Gastroesophageal sphincter (tissue), 4 donors: ENCODE measurements around the gene KXD1. TPM values are rescaled to one million over a fixed set of nuclear protein-coding genes. Genes with fewer than 3 reads are reported as not detected.

Experiments used
- ATAC-seq: fragments of 150-250 bp; one replicate; pipeline ENCODE4 v1.9.1; 2016; ENCODE audit warnings: mild to moderate bottlenecking, moderate library complexity
- H3K27ac ChIP-seq, 4 donors: fragments of 200-600 bp; sonication (generic) in 3 of 4; 1 replicate in 3 of 4; 2 replicates in 1 of 4; pipeline ENCODE4 v1.5.1; 2016 to 2019
- H3K27me3 ChIP-seq: fragments of 200-600 bp; sonication (generic); one replicate; pipeline ENCODE4 v1.5.1; 2019
- H3K36me3 ChIP-seq, 2 donors: fragments of 200-600 bp; sonication (generic); one replicate each; pipeline ENCODE4 v1.5.1; 2019; ENCODE audit warnings: control low read depth in 1 of 2
- H3K4me1 ChIP-seq, 3 donors: fragments of 200-600 bp; sonication (generic); 1 replicate in 2 of 3; 2 replicates in 1 of 3; pipeline ENCODE4 v1.5.1; 2016 to 2019; ENCODE audit warnings: control low read depth in 2 of 3
- H3K4me3 ChIP-seq, 2 donors: fragments of 200-600 bp; sonication (generic); one replicate each; pipeline ENCODE4 v1.5.1; 2019; ENCODE audit warnings: mild to moderate bottlenecking in 1 of 2, moderate library complexity in 1 of 2
- H3K9me3 ChIP-seq, 3 donors: fragments of 200-600 bp; sonication (generic); one replicate each; pipeline ENCODE4 v1.5.1; 2017 to 2019; ENCODE audit warnings: control low read depth in 2 of 3
- EP300 ChIP-seq: sonication (generic); formaldehyde crosslinking; IDR thresholded peaks from one replicate; pipeline ENCODE4 v1.6.1; 2017; ENCODE audit warnings: antibody characterized with exemption, mild to moderate bottlenecking
- POLR2A ChIP-seq, 2 donors: fragments of 450-650 bp; IDR thresholded peaks; one replicate each; pipeline ENCODE4 v1.6.1; 2017; ENCODE audit warnings: antibody characterized with exemption in 2 of 2, mild to moderate bottlenecking in 2 of 2, moderate library complexity in 1 of 2
- POLR2AphosphoS5 ChIP-seq: sonication (generic); formaldehyde crosslinking; IDR thresholded peaks from one replicate; pipeline ENCODE4 v1.6.1; 2017; ENCODE audit warnings: antibody characterized with exemption
- WGBS, 2 donors: methylation state at CpG; one replicate each; pipeline ENCODE4 v1.1.5; 2018; ENCODE audit warnings: low coverage in 1 of 2; 5-methylcytosine and 5-hydroxymethylcytosine counted together
- total RNA-seq, 4 donors: library from RNA; depleted of rRNA; stranded (reverse); fragments of >200 nt; gene quantifications; one replicate each; pipeline ENCODE4 v1.1.0, GENCODE V29; 2016
- TF ChIP-seq, protein P1 (sequence below), 4 experiments: fragments of 200-600 bp in 2 of 4; fragments of 450-650 bp in 2 of 4; sonication (generic) in 1 of 4; IDR thresholded peaks; one replicate each; pipeline ENCODE4 v1.5.1; 2017 to 2019; ENCODE audit warnings: antibody characterized with exemption in 4 of 4, mild to moderate bottlenecking in 2 of 4, moderate library complexity in 2 of 4

KXD1 gene, protein sequence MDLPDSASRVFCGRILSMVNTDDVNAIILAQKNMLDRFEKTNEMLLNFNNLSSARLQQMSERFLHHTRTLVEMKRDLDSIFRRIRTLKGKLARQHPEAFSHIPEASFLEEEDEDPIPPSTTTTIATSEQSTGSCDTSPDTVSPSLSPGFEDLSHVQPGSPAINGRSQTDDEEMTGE
- total RNA-seq: 100 to 1,000 TPM; 130 to 137 (median 135) TPM

DNA sequence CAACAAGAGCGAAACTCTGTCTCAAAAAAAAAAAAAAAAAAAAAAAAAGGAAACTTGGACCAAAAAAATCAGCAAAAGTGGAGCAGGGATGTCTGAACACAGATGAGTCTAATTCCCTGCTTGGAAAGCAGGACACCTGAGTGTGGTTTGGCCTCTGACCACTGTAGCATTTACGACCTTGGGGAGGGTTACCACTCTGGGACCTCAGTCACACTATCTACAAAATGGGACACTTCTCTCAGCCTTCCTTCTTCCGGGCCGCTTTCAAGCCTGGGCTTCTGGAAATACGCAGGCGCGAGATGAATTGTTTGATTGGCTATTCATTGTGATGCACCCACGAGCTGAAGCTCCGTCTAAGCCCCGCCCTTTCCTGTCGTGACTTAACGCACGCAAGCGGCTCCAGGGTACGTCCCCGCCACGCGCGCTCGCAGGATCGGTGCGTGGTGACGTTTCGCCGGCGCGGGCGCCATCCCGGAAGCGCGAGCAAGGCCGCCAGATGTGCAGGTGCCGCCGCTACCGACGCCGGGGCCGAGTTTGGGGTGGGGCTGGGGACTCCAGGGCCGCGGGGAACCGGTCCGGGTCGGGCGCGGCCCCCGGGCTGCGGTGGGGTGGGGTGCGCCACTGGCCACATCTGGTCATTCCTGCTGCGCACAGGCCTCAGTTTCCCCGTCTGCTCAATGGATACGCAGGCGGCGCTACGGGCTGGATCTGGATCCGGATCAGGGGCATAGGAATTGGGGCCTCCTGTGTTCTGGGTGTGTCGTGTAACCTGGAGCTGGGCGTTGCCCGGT, at the start of gene KXD1:
TSS of gene KXD1 (plus strand) at position 460 of the 791 bp plus-strand sequence. CDS start 4,187 bp downstream, outside the sequence.
- Histone ChIP-seq H3K36me3 (peaks cover 0 to 11% of the 10 kb centered on the region in 2 donors), H3K27ac (peak within 1 kb of the TSS; percentile 96 to 100 (median 98)), H3K9me3 (no peaks in the 10 kb centered on the region), H3K27me3 (no peaks in the 10 kb centered on the region), H3K4me3 (peak within 1 kb of the TSS; percentile 85 to 97), H3K4me1 (peaks cover 0 to 41% (median 9%) of the 10 kb centered on the region in 3 donors)
- WGBS, 2 donors: 0% methylated on average over 1 to 6 of the region's 58 CpGs
- ATAC-seq: peak; percentile 99
- peak; percentile 98 for TF ChIP-seq POLR2AphosphoS5
- TF ChIP-seq EP300: no peak
- peak; percentile 78 to 80 for TF ChIP-seq POLR2A (IDR thresholded peaks at IDR 0.05)
- TF ChIP-seq, protein P1, sequence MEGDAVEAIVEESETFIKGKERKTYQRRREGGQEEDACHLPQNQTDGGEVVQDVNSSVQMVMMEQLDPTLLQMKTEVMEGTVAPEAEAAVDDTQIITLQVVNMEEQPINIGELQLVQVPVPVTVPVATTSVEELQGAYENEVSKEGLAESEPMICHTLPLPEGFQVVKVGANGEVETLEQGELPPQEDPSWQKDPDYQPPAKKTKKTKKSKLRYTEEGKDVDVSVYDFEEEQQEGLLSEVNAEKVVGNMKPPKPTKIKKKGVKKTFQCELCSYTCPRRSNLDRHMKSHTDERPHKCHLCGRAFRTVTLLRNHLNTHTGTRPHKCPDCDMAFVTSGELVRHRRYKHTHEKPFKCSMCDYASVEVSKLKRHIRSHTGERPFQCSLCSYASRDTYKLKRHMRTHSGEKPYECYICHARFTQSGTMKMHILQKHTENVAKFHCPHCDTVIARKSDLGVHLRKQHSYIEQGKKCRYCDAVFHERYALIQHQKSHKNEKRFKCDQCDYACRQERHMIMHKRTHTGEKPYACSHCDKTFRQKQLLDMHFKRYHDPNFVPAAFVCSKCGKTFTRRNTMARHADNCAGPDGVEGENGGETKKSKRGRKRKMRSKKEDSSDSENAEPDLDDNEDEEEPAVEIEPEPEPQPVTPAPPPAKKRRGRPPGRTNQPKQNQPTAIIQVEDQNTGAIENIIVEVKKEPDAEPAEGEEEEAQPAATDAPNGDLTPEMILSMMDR (IDR thresholded peaks at IDR 0.05): peak in 2 of 4 experiments; percentile 7 to 11

DNA sequence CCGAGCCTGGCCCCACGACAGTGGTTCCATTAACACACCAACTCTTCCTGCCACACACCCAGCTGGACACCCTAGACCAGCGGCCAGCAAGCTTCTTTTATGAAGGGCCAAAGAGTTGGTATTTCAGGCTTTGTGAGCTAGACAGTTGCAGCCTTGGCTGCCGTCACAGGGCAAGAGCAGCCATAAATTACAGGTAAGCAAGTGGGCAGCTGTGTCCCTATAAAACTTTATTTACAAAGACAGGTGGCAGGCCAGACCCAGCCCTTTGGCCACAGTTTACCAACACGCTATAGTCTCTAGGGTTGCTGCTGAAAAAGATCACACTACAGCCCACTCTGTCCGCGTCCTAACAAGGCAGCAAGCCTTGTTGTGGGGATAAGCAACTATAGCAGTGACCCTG, 49.1 kb upstream of the KXD1 start:
- Histone ChIP-seq H3K27ac (peak overlapping the region in 3 of 4 donors; percentile 1 to 60 (median 14)), H3K27me3 (no peaks in the 10 kb centered on the region), H3K36me3 (no peaks in the 10 kb centered on the region), H3K4me1 (peaks cover 0 to 94% (median 73%) of the 10 kb centered on the region in 3 donors), H3K4me3 (no peak overlapping the region), H3K9me3 (no peaks in the 10 kb centered on the region)
- no peak for ATAC-seq
- TF ChIP-seq POLR2AphosphoS5: no peak
- TF ChIP-seq, protein P1 (IDR thresholded peaks at IDR 0.05): no peak
- no peak for TF ChIP-seq POLR2A (IDR thresholded peaks at IDR 0.05)
- TF ChIP-seq EP300: no peak
- WGBS, 2 donors: 76 to 85% methylated on average over 2 to 5 of the region's 7 CpGs

DNA sequence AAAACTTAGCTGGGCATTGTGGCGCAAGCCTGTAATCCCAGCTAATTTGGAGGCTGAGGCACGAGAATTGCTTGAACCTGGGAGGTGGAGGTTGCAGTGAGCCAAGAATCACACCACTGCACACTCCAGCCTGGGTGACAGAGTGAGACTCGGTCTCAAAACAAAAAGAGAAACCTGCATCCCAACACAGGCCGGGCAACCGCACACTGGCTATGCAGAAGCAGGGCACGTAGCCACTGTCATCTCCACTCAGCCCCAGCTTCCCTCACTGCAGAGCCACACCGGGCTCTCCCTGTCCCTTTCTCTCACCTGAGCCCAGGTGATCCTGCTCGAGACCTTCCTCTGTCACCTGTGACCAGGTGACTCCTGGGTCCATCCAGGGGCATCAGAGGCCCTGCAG, 47.5 kb upstream of the KXD1 start:
- no peak overlapping the region for H3K27ac ChIP-seq
- WGBS, 2 donors: 80 to 85% methylated on average over 7 to 8 of the region's 8 CpGs
- no peak overlapping the region for H3K4me3 ChIP-seq
- no peak for TF ChIP-seq POLR2AphosphoS5
- TF ChIP-seq, protein P1 (IDR thresholded peaks at IDR 0.05): no peak
- no peaks in the 10 kb centered on the region for H3K36me3 ChIP-seq
- peaks cover 0 to 94% (median 71%) of the 10 kb centered on the region in 3 donors for H3K4me1 ChIP-seq
- H3K9me3 ChIP-seq: no peaks in the 10 kb centered on the region
- ATAC-seq: no peak
- no peaks in the 10 kb centered on the region for H3K27me3 ChIP-seq

DNA sequence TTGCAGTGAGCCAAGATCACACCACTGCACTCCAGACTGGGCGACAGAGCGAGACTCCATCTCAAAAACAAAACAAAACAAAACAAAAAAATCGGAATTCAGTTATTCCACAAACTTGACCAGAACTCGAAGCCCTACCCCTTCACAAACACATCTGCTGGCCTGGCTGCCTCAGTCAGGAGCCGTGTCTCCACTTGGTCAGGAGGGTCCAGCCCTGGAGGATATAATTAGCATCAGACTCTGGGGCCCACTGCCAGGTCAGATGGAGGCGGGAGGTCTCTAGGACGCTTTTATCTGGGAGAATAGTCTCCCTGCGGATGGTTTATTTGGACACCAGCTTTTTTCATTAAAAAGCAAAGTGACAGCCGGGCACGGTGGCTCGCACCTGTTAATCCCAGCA, 43.8 kb upstream of the KXD1 start:
- H3K27me3 ChIP-seq: no peaks in the 10 kb centered on the region
- 47 to 65% methylated on average over 4 to 8 of the region's 11 CpGs for WGBS, 2 donors
- peaks cover 0 to 91% (median 51%) of the 10 kb centered on the region in 3 donors for H3K4me1 ChIP-seq
- ATAC-seq: no peak
- H3K27ac ChIP-seq: peak overlapping the region in 3 of 4 donors; percentile 25 to 57 (median 57)
- H3K9me3 ChIP-seq: no peaks in the 10 kb centered on the region
- no peaks in the 10 kb centered on the region for H3K36me3 ChIP-seq
- no peak overlapping the region for H3K4me3 ChIP-seq
- TF ChIP-seq POLR2AphosphoS5: no peak
- TF ChIP-seq, protein P1 (IDR thresholded peaks at IDR 0.05): no peak
- no peak for TF ChIP-seq EP300
- no peak for TF ChIP-seq POLR2A (IDR thresholded peaks at IDR 0.05)
